ENCODE results near the gene PRR18. TPM values are rescaled to one million over a fixed set of nuclear protein-coding genes. Genes with fewer than 3 reads are reported as not detected.
"Not testable (repeated sequence)": the region's sequence is repeated elsewhere in the genome, so short reads cannot be mapped to it uniquely, and the experiment has no call there.

PRR18 gene
- total RNA-seq, 1 experiment from 2014 or later, result not detected

DNA sequence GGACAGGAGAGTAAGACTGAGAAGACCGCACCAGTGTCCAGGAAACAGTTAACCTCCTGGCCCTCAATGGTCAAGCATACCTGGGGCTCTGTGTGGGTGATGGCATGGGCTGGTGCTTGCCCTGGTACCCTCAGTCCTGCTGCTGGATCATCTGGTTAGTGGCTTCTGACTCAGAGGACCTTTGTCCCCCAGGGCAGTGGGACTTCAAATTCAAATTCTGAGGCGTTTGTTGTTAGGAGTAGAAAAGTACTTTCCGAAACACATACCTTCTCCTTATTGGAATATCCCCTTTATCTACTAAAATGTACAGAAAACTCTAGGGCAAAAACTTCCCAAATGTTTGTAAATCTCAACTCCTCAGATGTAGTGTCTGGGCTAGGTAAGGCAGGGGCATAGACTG, 38.3 kb upstream of the PRR18 start:
- peaks cover 6% of the 10 kb centered on the region for H3K4me1 ChIP-seq (replicated peaks; ENCODE audit: insufficient read depth)
- H3K4me3 ChIP-seq, result no peak overlapping the region
- H3K27ac ChIP-seq, result no peak overlapping the region
- H3K36me3 ChIP-seq (ENCODE audit: low read depth), result no peaks in the 10 kb centered on the region
- H3K27me3 ChIP-seq (ENCODE audit: insufficient read depth, low read depth), result no peaks in the 10 kb centered on the region
- no peak overlapping the region for H3K4me2 ChIP-seq
- BruUV-seq (replicated peaks), result no TSS peak
- peaks cover 16% of the 10 kb centered on the region for H3K79me2 ChIP-seq (ENCODE audit: low read depth)
- POLR2A ChIA-PET (ENCODE audit: unreplicated experiment), result no interaction called here
- TF ChIP-seq, protein P1, sequence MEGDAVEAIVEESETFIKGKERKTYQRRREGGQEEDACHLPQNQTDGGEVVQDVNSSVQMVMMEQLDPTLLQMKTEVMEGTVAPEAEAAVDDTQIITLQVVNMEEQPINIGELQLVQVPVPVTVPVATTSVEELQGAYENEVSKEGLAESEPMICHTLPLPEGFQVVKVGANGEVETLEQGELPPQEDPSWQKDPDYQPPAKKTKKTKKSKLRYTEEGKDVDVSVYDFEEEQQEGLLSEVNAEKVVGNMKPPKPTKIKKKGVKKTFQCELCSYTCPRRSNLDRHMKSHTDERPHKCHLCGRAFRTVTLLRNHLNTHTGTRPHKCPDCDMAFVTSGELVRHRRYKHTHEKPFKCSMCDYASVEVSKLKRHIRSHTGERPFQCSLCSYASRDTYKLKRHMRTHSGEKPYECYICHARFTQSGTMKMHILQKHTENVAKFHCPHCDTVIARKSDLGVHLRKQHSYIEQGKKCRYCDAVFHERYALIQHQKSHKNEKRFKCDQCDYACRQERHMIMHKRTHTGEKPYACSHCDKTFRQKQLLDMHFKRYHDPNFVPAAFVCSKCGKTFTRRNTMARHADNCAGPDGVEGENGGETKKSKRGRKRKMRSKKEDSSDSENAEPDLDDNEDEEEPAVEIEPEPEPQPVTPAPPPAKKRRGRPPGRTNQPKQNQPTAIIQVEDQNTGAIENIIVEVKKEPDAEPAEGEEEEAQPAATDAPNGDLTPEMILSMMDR (conservative IDR thresholded peaks at IDR 0.05), result no peak
- TF ChIP-seq EZH2 (IDR thresholded peaks at IDR 0.05; ENCODE audit: low read depth), result no peak
- intact Hi-C loops (cut with micrococcal nuclease; ENCODE audit: unreplicated experiment), result no loop called here
- CTCF ChIA-PET, result no interaction called here
- DNase-seq, result no peak
- H2AFZ ChIP-seq, result no peak overlapping the region
- H3F3A ChIP-seq (ENCODE audit: insufficient read depth, low read depth), result no peaks in the 10 kb centered on the region
- H3K9me2 ChIP-seq (ENCODE audit: insufficient read depth), result no peaks in the 10 kb centered on the region
- no peaks in the 10 kb centered on the region for H3K9me3 ChIP-seq (ENCODE audit: insufficient read depth, low read depth)
- no peaks in the 10 kb centered on the region for H4K20me1 ChIP-seq (ENCODE audit: insufficient read depth)

DNA sequence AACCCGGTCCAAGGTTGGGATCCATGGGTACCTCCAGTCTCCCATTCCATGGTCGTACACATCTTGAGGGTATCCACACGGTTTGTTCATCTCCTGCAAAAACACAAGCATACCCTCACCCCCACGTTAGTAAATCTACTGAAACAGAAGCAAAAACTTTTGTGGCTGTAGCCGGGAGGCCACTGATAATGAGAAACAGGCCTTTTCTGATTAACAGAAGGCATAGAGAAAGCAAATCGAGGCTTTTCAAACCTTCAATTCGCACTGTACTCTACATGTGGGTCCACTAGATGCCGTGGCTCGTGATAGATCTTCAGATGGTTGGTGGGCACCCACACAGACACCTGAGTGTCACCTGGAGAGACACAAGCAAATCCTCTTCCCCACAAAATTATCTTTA, 37.5 kb upstream of the PRR18 start:
- BruUV-seq (replicated peaks); DNase-seq; H3K9me2 ChIP-seq (ENCODE audit: insufficient read depth); CTCF ChIA-PET; H3K27me3 ChIP-seq (ENCODE audit: insufficient read depth, low read depth); H3K9me3 ChIP-seq (ENCODE audit: insufficient read depth, low read depth); H3K4me2 ChIP-seq; intact Hi-C loops (cut with micrococcal nuclease; ENCODE audit: unreplicated experiment); POLR2A ChIA-PET (ENCODE audit: unreplicated experiment); H3K4me3 ChIP-seq; H3K36me3 ChIP-seq (ENCODE audit: low read depth); H2AFZ ChIP-seq; H3K27ac ChIP-seq; H3F3A ChIP-seq (ENCODE audit: insufficient read depth, low read depth); H4K20me1 ChIP-seq (ENCODE audit: insufficient read depth): not testable (repeated sequence)
- peaks cover 23% of the 10 kb centered on the region for H3K79me2 ChIP-seq (ENCODE audit: low read depth)
- peaks cover 14% of the 10 kb centered on the region for H3K4me1 ChIP-seq (replicated peaks; ENCODE audit: insufficient read depth)

DNA sequence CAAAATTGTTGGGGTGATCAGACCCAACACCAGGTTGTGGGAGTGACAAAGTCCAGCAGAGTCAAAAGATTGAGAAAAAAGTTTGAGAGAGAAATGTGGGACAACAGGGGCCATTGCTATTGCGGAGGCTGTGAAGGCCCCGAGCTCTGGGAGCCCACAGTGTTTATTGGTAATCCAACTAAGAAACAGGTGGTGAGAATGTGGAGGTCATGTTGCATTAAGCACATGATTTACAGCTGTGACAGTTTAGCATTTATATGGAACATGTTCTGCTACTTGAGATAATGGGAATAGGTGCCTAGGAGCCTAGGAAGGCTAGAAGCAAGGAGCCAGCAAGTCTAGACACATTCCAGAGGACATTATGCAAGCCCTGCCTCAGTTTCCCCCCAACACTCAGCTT, 36.7 kb upstream of the PRR18 start:
- intact Hi-C loops (cut with micrococcal nuclease; ENCODE audit: unreplicated experiment); H3K9me3 ChIP-seq (ENCODE audit: insufficient read depth, low read depth); H3K4me2 ChIP-seq; H3K27me3 ChIP-seq (ENCODE audit: insufficient read depth, low read depth); BruUV-seq (replicated peaks); H3K36me3 ChIP-seq (ENCODE audit: low read depth); DNase-seq; H2AFZ ChIP-seq; H3F3A ChIP-seq (ENCODE audit: insufficient read depth, low read depth); H4K20me1 ChIP-seq (ENCODE audit: insufficient read depth); H3K4me3 ChIP-seq; CTCF ChIA-PET; H3K9me2 ChIP-seq (ENCODE audit: insufficient read depth); POLR2A ChIA-PET (ENCODE audit: unreplicated experiment); H3K27ac ChIP-seq: not testable (repeated sequence)
- Histone ChIP-seq H3K4me1 (replicated peaks; ENCODE audit: insufficient read depth) (peaks cover 14% of the 10 kb centered on the region), H3K79me2 (ENCODE audit: low read depth) (peaks cover 31% of the 10 kb centered on the region)

DNA sequence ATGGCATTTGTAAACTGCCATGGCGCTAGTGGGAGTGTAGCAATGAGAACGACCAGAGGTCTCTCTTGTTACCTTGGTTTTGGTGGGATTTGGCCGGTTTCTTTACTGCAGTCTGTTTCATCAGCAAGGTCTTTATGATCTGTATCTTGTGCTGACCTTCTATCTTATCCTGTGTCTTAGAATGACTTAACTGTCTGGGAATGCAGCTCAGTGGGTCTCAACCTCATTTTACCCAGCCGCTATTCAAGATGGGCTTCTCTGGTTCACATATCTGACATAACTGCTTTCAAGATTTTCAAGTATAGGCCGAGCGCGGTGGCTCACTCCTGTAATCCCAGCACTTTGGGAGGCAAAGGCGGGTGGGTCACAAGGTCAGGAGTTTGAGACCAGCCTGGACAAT, 36.0 kb upstream of the PRR18 start:
- H4K20me1 ChIP-seq (ENCODE audit: insufficient read depth), result peaks cover 12% of the 10 kb centered on the region
- no peaks in the 10 kb centered on the region; the same call in 1 of the 2 replicates for H3K36me3 ChIP-seq (ENCODE audit: low read depth)
- no peak for TF ChIP-seq EZH2 (IDR thresholded peaks at IDR 0.05; ENCODE audit: low read depth)
- TF ChIP-seq, protein P1 (conservative IDR thresholded peaks at IDR 0.05), result no peak
- no peaks in the 10 kb centered on the region for H3K9me2 ChIP-seq (ENCODE audit: insufficient read depth)
- no peak overlapping the region for H3K4me3 ChIP-seq
- H3K4me2 ChIP-seq, result no peak overlapping the region
- H3K4me1 ChIP-seq (replicated peaks; ENCODE audit: insufficient read depth), result peaks cover 14% of the 10 kb centered on the region
- no TSS peak for BruUV-seq (replicated peaks)
- ChIA-PET CTCF (no interaction called here), POLR2A (ENCODE audit: unreplicated experiment) (no interaction called here)
- intact Hi-C loops (cut with micrococcal nuclease; ENCODE audit: unreplicated experiment), result no loop called here
- peaks cover 38% of the 10 kb centered on the region for H3K79me2 ChIP-seq (ENCODE audit: low read depth)
- H3F3A ChIP-seq (ENCODE audit: insufficient read depth, low read depth), result no peaks in the 10 kb centered on the region
- H2AFZ ChIP-seq, result no peak overlapping the region
- DNase-seq, result no peak
- H3K27ac ChIP-seq, result no peak overlapping the region
- H3K27me3 ChIP-seq (ENCODE audit: insufficient read depth, low read depth), result no peaks in the 10 kb centered on the region
- H3K9me3 ChIP-seq (ENCODE audit: insufficient read depth, low read depth), result no peaks in the 10 kb centered on the region

Data from PC-9 (cell line).